GM19035 (cell line): ENCODE measurements around the gene WASL.
"Not testable (repeated sequence)": the region's sequence is repeated elsewhere in the genome, so short reads cannot be mapped to it uniquely, and the experiment has no call there.

Source experiments
- ATAC-seq: cut with Tn5 transposase; IDR thresholded peaks from one replicate; pipeline ENCODE4 v1.9.1; 2021; ENCODE audit not compliant: unreplicated experiment

Gene WASL

DNA sequence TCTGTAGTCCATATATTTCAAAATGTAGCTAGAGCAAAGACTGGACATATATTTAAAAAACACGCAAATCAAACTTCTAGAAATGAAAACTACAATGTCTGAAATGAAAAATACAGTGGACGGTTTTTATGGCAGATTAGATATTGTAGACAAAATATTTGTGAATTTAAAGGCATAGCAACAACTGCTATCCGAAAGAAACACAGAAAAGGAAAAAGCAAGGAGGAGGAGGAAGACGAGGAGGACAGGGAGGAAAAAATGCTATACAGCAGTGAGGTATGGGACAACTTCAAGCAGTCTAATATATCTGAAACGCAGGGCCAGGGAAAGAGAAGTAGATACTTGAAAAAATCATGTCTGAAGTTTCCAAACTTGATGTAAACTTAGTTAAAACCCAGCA, 13.3 kb downstream of the WASL start:
- no peak for ATAC-seq

DNA sequence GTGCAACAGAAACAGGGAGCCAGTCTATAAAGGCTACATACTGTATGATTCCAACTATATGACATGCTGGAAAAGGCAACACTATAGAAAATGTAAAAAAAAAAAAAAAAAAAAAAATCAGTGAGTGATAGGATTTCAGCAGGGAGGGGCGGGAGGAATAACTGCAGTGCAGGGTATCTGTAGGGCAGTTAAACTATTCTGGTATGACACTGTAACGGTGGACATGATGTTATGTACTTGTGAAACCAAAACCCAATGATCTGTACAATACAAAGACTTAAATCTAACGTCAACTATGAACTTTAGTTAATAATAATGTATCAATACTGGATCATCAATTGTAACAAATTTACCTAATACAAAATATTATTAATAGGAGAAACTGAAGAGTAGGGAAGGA, 14.3 kb downstream of the WASL start:
- ATAC-seq: no peak

DNA sequence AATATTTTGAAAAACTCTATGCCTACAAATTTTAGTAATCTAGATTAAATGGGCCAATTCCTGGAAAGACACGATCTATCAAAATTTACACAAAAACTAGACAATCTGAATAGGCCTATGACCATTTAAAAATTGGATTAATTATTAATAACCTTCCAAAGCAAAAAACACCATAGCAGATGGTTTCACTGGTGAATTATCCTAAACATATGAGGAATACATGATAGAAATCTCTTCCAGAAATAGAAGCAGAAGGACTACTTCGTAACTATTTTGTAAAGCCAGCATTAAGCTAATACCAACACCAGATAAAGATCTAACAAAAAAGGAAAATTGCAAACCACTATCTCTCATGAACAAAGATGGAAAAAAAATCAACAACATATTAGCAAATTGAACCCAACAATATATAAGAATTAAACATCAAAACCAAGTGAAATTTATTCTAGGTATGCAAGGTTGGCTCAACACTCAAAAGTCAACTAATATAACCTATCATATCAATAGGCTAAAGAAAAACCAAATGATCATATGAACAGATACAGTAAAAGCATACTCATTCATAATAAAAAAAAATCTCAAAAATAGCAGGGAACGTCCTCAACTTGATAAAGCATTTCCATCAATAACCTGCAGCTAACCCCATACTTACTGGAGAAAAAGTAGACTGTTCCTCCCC, 16.3 kb downstream of the WASL start:
- ATAC-seq: no peak

DNA sequence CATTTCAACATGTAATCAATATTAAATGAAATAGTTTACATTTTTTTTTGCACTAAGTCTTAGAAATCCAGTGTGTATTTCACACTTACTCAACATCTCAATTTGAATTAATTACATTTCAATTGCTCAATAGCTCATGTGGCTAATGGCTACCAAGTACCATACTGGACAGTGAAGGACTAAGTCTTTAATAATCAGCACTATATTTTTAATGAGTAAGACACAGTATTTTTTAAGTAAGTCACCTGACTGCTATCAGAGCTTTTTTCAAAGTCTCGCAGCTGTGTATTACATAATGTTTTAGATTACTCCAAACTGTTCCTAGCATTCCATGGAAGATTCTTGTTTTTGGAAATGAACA, 19.6 kb downstream of the WASL start:
- ATAC-seq: no peak

DNA sequence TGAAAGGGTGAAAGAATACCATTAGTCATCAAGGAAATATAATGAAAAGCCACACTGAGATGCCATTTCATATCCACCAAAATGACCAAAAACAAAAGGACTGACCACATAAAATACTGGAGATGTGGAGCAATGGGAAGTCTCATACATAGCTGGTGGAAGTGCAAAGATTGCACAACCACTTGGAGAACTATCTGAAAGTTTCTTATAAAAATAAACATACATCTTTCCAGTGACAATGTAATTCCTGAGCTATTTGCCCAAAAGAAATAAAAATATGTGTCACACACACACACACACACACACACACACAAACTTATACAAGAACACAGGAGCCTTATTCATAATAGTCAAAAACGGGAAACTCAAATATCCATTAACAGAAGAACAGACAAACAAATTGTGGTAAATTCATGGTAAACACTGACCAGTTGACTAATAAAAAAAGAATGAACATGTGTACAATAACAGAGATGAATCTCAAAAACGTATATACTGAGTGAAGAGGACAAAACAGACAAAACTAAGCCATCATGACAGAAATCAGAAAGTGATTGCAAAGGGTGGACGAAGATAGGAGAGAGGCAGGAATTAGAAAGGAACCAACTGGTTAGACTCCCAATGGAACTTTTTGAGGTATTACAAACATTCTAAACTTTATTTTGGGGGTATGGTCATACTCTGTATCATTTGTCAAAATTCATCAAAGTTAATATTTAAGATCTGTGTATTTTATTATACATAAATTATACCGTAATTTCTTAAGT, 21.5 kb downstream of the WASL start:
- no peak for ATAC-seq

DNA sequence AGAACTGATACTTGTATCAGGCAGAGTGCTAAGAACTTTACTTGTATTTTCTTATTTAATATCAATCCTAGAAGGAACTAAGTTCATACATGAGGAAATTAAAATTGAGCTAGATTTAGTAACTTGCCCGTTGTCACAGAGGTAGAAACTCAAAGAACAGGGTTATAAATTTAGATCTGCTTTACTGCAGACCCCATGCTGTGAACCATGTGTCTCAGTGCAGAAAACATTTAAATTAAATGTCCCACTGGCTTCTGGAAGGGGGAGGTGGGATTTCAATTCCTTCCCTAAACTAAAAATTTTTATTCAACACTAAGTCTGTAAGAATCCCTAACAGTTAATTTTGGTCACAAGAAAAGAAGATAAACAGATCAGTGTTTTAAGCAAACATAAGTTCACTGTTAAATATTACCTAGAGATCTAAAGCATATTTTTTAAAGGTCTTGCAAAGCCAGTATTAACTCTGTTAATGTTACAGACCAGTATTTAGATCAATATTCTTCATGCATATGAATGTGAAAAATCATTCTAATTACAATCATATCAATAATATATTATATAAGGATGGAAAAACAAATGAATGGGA, 23.1 kb downstream of the WASL start:
- no peak for ATAC-seq

DNA sequence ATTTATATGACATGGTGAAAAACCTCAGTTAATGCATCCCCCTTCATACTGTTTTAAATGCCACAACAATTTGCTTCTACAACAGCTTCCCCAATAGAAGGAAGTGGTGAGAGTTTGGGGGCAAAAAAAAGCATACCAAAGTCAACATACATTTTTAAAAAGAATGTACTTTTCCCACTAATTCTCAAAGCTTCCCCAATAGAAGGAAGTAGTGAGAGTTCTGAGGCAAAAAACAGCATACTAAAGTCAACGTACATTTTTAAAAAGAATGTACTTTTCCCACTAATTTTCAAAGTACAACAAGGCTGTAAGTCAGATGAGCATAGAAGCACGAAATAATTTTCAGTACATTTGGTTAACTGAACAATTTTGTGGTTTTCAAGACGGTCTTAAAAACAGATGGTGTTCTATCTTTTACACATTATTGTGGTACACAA, 24.0 kb downstream of the WASL start:
- no peak for ATAC-seq

DNA sequence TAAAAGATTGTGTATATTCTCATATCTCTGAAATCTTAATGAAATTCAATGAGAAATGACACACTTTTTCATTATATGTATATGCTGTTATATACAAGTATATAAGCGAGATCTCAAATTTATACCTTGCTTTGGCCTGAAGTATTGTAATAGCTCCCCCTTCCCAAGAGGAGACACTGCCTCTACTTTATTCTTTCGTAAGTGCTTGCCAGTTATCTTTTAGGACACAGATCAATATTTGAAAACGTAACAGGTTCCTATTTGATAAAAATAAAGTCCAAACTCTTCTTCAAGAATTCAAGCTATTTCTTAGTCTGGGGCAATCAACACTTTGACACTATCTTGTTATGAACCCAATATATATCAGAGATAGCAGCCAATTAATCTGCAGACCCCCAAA, 24.9 kb downstream of the WASL start:
- no peak for ATAC-seq

DNA sequence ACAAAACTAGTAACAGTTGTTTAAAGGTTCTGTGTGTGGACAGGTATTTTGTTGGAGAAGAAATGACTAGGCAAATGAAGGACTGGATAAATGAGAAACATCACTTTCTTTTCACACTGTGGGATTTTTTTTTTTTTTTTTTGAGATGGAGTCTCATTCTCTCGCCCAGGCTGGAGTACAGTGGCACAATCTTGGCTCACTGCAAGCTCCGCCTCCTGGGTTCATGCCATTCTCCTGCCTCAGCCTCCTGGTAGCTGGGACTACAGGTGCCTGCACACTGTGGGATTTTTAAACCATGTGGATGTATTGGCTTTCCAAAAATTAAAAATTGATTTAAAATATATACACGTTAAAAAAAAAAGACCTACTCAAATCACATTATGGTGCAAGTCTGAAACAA, 28.3 kb downstream of the WASL start:
- not testable (repeated sequence) for ATAC-seq

DNA sequence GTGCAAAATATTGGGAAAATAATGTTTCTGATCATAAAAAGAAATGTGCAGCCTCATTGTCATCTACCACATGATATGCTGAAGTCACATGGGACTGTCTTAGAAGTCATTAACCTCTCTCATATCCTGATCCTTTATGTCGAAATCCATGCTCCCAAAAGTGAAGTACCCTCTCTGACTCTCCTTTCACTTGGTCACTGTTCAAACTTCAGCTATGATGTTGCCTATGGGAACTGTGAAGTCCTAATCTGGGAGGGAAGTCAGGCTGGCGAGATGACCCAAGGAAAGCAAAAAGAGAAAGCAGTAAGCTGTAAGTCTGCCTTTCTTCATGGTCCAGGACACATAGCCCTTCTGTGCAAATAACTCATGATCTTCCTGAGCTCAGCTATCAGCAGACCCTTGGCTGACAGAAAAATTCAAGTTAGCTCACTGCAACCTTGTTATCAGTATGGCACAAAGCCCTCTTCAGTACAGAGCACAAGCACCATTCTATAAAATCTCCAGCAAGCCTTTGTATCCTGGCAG, 29.5 kb downstream of the WASL start:
- no peak for ATAC-seq

DNA sequence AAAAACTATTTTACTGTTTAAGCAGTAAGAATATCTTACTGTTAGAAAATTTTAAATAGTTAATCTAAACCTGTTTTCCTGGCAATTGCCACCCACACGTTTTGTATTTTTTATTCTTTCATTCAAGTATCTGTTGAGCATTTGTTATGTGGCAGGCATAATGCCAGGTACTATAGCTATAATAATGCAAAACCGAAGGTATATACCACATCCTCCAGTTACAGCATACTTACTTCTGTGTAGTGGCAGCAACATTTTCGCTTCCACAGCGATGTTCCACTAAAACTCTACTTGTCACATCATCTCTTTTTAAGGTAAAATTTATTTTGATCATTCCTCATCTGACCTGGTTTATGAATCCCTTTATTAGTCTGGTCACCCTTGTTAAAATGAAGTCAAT, 30.0 kb downstream of the WASL start:
- no peak for ATAC-seq

DNA sequence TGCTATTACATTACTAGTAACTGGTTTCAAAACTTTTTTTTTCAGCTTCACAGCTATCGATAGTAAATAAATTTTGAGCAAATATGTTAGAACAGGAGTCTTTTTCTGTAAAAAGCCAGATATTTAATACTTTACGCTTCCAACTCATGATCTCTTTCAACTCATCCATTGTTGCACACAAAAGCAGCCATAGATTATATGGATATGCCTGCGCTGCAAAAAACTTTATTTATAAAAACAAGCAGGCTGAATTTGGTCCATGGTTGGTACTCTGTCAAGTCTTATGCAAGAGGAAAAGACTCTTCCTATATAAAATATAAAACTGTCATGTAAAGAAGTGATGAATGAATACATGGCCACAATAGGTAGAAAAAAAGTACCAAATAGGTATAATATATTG, 31.1 kb downstream of the WASL start:
- no peak for ATAC-seq

DNA sequence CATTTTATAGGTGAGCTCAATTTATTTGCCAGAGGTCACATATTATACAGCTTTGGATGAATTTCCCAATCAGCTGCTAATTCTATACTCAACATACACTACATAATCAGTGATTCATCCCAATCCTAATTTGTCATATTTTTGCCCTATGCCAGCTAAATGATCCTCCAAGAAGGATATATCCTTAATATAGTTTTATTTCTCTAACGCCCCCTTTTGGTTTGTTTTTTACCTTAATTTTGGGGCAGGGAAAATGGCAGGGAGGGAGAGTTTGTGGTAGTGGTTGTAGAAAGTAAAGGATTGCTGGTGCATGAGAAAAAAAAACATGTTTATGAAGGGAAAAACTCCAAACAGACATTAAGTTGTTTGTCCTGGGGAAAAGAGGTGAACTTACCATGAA, 31.9 kb downstream of the WASL start:
- ATAC-seq: no peak

DNA sequence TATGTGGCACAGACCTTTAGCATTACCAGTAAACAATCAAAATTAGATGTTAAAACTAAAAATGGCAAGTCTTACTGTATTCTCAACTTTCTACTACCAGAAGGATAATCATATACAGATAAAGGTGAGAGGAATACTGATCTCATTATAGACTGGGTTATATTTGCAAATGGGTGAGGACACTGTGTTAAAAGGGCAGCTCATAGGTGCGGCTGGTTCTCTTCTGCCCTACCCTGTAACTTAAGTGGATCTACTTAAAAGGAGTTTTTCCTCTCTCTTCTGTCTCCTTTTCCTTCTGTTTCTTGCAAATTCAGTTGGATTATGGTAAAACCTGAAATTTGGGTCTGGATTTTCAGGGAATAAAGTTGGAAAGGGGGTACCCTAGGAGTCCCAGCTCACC, 33.0 kb downstream of the WASL start:
- no peak for ATAC-seq

DNA sequence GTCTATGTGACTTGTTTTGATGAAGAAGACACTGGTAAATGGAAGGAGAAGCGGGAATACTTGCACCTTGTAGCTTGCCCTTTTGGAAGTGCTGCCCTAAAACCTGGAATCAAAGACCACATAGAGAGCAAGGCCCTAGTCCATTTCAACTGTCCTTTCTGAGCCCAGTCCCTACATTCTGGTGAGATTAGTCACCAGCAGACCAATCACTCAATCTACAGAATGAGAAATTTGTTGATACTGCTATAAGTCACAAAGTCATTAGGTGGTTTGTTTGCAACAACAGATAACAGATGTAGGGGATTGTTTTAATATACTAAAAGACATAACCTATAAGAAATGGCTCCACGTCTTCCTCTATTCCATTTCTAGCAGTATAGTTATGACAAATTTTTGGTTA, 33.6 kb downstream of the WASL start:
- ATAC-seq: no peak

DNA sequence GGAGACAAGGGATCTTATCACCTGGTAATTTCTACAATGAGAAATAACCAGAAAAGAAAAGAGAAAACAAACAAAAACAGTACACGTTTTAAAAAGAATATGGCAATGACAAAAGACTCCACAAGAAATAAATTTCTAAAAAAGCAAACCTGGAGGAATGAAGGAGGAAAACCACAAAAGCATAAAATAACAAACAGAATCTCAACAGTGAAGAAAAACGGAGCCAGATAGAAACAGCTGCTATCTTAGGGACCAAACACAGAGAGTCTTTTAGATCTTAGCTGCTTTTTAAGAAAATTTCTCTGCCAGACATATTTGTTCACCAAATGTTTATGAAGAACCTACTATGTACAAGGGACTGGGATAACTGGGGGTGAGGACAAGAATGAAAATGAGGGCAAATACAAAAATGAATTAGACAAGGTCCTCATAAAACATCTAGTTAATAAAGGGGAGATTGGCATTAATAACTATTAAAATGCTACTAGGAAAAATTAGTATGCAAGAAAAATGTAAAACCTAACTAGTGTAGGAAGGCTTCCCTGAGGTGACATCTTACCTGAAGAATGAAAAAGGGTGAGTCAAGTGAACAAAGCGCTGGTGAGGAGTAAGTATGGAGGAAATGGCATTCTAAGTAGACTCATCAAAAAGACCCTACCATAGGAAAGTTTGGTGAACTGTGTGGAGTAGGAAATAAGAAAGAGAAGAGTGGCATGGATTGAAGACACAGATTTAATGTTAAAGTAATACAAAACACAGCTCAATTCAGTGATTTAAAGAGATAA, 34.3 kb downstream of the WASL start:
- no peak for ATAC-seq

DNA sequence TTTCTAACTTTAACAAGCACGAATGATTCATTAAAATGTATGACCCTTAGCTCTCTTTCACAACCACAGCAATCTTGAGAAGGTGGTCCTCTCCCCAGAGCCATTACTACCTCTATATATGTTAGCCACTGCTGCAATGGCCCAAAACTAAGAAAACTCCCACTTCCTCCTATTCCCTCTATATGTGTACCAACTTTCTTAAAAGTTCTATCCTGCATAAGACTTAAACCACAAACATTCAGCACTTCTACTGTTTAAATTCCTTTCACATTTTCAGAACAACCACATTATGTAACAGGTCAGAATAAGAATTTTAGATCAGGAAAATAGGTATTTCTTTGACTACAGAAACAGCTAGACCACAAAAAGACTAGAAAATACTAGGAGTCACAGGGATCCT, 36.2 kb downstream of the WASL start:
- no peak for ATAC-seq

DNA sequence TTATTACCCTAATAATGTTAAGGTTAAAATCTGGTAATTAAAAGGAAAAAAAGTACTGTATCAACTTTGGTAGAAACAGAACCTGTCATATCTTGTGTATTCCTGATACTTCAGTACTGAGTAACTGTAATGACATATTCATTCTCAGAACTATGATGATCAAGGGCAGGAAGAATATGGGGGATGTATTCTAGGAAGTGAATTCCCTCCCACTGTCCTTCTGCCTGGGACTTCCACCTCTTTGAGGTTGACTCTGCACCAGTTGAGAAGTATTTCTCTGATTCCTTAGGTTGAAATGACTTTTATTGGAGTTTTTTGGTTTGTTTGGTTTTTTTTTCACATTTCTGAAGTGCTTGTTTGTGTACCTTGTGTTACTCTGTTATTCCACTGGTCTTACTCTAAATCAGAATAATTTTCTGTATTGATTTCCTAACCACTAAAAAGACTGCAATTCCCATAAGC, 36.9 kb downstream of the WASL start:
- ATAC-seq: no peak

DNA sequence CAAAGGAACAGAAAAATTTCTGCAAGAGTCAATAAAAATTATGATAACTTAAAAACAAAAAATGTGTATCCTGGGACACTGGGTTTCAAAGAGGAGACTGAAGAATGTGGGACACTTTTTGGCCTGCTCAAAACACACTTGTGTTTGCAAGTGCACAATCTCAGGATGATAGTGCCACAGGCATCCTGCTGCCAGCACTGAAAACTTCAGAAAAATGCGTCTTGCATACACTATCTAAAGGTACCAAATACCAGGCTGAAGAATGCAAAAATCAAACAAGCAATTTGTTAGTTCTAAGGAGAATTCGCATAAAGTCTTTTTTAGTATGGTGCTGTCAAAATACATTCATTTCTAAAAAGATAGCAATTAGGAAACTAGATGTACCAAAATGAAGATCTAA, 38.1 kb downstream of the WASL start:
- ATAC-seq: no peak

DNA sequence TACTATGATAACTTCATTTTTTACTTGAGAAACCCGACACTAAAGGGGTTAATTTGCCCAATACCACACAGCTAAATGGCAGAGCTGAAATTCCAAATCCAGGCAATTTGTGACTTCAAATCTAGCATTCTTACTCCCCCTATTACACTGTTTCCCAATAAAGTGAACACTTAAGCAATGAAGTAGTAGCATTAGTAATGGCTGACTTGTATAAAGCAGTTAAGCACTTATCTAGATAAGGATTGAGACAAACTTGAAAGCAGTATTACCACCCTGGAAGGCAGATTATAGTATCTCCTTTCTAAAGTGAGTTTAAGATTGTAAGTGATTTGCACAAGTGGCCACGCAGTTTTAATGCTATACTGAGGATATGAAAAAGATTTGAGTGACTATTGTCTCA, 39.3 kb downstream of the WASL start:
- no peak for ATAC-seq

DNA sequence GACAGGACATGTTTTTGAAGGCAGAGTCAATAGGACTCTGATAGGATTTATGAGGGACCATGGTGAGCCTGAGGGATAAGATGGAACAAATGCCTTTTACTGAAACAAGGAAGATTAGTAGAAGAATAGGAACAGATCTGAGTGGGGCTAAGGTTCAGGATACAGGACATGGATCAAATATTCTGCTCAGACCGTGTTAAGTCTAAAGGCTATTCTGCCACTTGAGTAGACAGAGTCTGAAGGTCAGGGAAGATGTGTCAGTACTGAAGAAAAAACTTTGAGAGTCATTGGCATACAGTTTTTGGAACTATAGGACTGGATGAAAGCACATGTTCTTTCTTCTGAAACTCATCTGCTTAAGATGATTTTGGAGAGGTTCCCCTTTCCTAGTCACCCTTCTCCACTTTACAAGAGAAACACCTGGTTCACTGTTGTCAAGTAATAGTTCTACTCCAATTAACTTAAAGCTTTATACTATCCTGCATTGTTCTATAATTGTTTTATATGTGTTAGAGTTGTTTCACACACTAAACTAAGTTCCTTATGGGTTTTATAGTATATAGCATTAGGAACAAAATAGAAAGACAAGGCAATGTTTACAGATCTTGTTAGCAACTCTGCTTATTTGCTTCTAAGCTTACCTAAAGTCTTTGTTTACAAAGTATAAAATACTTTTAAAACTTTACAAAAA, 43.4 kb downstream of the WASL start:
- no peak for ATAC-seq
